ENCODE results near the gene TRAK1. TPM values are rescaled to one million over a fixed set of nuclear protein-coding genes. Genes with fewer than 3 reads are reported as not detected.
A peak's percentile ranks its signal among the peaks of the same experiment; 100 is the strongest.

TRAK1 gene
- total and polyA plus RNA-seq, 10 of the 15 experiments (the other 5 are each of a cell fraction or from before 2014, with no cell fraction given), result 6.6 to 46.2 (median 23.7) TPM

DNA sequence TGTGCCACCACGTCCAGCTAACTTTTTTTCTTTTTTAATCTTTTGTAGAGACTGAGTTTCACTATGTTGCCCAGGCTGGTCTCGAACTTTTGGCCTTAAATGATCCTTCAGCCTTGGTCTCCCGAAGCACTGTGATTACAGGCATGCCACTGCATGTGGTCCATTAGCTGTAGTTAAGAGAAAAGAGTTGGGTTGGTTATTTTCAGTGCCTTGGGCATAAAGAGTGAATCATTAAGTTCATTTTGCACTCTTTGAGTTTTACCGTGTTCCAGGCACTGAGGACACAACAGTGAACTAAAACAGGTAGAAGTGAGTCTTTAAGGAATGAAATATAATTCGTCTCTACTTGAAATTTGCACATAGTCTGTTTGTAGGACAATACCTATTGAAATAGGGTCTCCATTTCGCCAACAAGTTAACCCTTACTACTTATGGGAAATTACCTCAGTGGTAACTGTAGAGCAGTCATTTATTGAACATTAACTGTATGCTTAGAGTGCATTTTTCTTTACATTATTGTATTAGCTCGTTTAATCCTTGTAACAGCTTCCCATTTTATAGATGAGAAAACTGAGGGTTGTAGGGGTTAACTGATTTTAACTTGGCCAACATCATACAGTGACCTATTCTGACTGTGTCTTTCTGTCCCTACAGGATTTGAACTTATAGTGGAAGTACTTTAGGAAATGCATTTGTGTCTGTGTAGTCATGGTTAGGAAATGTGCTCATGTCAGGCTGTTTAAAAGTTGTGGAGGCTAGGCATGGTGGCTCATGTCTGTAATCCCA, 22.7 kb upstream of the TRAK1 start:
- Histone ChIP-seq H3K4me2 (ENCODE audit: control insufficient read depth, insufficient read depth) (peak overlapping the region; percentile 76), H3K9ac (ENCODE audit: control insufficient read depth, insufficient read depth, low read length) (no peak overlapping the region), H3K79me2 (ENCODE audit: control insufficient read depth, insufficient read depth, low read length) (peaks cover 75% of the 10 kb centered on the region), H3K4me3 (peak overlapping the region; percentile 25; the same call in 1 of the 2 replicates), H3K27ac (ENCODE audit: control insufficient read depth, insufficient read depth) (peak overlapping the region; percentile 66), H3K27me3 (replicated peaks in 1 of 2; ENCODE audit: control insufficient read depth in 2 of 2, insufficient read depth in 2 of 2, low read length in 1 of 2) (no peaks in the 10 kb centered on the region), H2AFZ (ENCODE audit: control insufficient read depth, low read depth, low read length) (no peak overlapping the region), H3K9me3 (replicated peaks; ENCODE audit: control insufficient read depth, insufficient read depth, low read length) (no peaks in the 10 kb centered on the region), H4K20me1 (ENCODE audit: control insufficient read depth, insufficient read depth) (no peaks in the 10 kb centered on the region; the same call in 1 of the 2 replicates), H3K4me1 (ENCODE audit: control insufficient read depth, insufficient read depth, low read length) (peaks cover 44% of the 10 kb centered on the region), H3K36me3 (ENCODE audit: control insufficient read depth in 2 of 2, insufficient read depth in 2 of 2, low read length in 1 of 2) (no peaks in the 10 kb centered on the region; a peak in 1 of 4 replicates)
- RAD21 ChIA-PET (ENCODE audit: unreplicated experiment), result interaction anchor here (1.1 to 3.2 kb wide), 6 partner anchors 11 to 45 kb away, joined by 4 to 17 read pairs (median 4); no protein-coding TSS in a partner anchor
- POLR2A ChIA-PET, result interaction anchor here (0.6 to 1.6 kb wide), 4 partner anchors 13 to 498 kb away, joined by 3 to 4 read pairs (median 3); no protein-coding TSS in a partner anchor
- CTCF ChIA-PET, result interaction anchor here (0.6 to 3.6 kb wide), 6 partner anchors 11 to 123 kb away, joined by 3 to 17 read pairs (median 4); partner anchors contain the start of gene TRAK1
- FAIRE-seq (no peak), DNase-seq (ENCODE audit: low read depth, low spot score) (no peak), ATAC-seq (no peak)
- SMC1A ChIA-PET (ENCODE audit: uncharacterized antibody, unreplicated experiment), result interaction anchor here (0.8 to 4.7 kb wide), 9 partner anchors 11 to 127 kb away, joined by 3 to 47 read pairs (median 14); no protein-coding TSS in a partner anchor
- WGBS (ENCODE audit: insufficient coverage, insufficient replicate concordance, low lambda C conversion rate, missing lambda C conversion rate), result 87% methylated on average over 7 of the region's 7 CpGs
- intact Hi-C loops (cut with micrococcal nuclease; ENCODE audit: unreplicated experiment) (no loop called here), in situ Hi-C loops (cut with MboI) (no loop called here)
- no TSS peak for BruUV-seq (replicated peaks)
- TF ChIP-seq SUZ12 (IDR thresholded peaks at IDR 0.05; ENCODE audit: unreplicated experiment) (no peak), MTA2 (IDR thresholded peaks at IDR 0.05; ENCODE audit: low read depth) (no peak), USF1 (IDR thresholded peaks at IDR 0.05; ENCODE audit: borderline replicate concordance, extremely low read length, insufficient read depth, low read depth, low read length) (no peak), PKNOX1 (IDR thresholded peaks at IDR 0.05) (no peak), RCOR1 (conservative IDR thresholded peaks at IDR 0.05; ENCODE audit: low read depth, low read length) (no peak), GATAD2B (conservative IDR thresholded peaks at IDR 0.05; ENCODE audit: low read depth) (no peak), NRF1 (conservative IDR thresholded peaks at IDR 0.05; ENCODE audit: low read depth, low read length) (no peak), CREB1 (IDR thresholded peaks at IDR 0.05; ENCODE audit: low read depth) (no peak), SPI1 (IDR thresholded peaks at IDR 0.05; ENCODE audit: borderline replicate concordance, insufficient read depth, low read depth, low read length) (no peak)
- TF ChIP-seq, protein P1, sequence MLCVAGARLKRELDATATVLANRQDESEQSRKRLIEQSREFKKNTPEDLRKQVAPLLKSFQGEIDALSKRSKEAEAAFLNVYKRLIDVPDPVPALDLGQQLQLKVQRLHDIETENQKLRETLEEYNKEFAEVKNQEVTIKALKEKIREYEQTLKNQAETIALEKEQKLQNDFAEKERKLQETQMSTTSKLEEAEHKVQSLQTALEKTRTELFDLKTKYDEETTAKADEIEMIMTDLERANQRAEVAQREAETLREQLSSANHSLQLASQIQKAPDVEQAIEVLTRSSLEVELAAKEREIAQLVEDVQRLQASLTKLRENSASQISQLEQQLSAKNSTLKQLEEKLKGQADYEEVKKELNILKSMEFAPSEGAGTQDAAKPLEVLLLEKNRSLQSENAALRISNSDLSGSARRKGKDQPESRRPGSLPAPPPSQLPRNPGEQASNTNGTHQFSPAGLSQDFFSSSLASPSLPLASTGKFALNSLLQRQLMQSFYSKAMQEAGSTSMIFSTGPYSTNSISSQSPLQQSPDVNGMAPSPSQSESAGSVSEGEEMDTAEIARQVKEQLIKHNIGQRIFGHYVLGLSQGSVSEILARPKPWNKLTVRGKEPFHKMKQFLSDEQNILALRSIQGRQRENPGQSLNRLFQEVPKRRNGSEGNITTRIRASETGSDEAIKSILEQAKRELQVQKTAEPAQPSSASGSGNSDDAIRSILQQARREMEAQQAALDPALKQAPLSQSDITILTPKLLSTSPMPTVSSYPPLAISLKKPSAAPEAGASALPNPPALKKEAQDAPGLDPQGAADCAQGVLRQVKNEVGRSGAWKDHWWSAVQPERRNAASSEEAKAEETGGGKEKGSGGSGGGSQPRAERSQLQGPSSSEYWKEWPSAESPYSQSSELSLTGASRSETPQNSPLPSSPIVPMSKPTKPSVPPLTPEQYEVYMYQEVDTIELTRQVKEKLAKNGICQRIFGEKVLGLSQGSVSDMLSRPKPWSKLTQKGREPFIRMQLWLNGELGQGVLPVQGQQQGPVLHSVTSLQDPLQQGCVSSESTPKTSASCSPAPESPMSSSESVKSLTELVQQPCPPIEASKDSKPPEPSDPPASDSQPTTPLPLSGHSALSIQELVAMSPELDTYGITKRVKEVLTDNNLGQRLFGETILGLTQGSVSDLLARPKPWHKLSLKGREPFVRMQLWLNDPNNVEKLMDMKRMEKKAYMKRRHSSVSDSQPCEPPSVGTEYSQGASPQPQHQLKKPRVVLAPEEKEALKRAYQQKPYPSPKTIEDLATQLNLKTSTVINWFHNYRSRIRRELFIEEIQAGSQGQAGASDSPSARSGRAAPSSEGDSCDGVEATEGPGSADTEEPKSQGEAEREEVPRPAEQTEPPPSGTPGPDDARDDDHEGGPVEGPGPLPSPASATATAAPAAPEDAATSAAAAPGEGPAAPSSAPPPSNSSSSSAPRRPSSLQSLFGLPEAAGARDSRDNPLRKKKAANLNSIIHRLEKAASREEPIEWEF (IDR thresholded peaks at IDR 0.05; ENCODE audit: insufficient replicate concordance, low read depth, low read length), result no peak
- TF ChIP-seq, protein P2, sequence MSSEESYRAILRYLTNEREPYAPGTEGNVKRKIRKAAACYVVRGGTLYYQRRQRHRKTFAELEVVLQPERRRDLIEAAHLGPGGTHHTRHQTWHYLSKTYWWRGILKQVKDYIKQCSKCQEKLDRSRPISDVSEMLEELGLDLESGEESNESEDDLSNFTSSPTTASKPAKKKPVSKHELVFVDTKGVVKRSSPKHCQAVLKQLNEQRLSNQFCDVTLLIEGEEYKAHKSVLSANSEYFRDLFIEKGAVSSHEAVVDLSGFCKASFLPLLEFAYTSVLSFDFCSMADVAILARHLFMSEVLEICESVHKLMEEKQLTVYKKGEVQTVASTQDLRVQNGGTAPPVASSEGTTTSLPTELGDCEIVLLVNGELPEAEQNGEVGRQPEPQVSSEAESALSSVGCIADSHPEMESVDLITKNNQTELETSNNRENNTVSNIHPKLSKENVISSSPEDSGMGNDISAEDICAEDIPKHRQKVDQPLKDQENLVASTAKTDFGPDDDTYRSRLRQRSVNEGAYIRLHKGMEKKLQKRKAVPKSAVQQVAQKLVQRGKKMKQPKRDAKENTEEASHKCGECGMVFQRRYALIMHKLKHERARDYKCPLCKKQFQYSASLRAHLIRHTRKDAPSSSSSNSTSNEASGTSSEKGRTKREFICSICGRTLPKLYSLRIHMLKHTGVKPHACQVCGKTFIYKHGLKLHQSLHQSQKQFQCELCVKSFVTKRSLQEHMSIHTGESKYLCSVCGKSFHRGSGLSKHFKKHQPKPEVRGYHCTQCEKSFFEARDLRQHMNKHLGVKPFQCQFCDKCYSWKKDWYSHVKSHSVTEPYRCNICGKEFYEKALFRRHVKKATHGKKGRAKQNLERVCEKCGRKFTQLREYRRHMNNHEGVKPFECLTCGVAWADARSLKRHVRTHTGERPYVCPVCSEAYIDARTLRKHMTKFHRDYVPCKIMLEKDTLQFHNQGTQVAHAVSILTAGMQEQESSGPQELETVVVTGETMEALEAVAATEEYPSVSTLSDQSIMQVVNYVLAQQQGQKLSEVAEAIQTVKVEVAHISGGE (CRISPR knock-in tag; IDR thresholded peaks at IDR 0.05), result no peak

Data from GM12878 (cell line).